ENCODE data around the gene ATG9A. TPM values are rescaled to one million over a fixed set of nuclear protein-coding genes. Genes with fewer than 3 reads are reported as not detected.

Gene ATG9A
- total and polyA plus RNA-seq, 9 of the 15 experiments (the other 6 are each of a cell fraction or from before 2014, with no cell fraction given): 0.25 to 65.6 (median 23.4) TPM

DNA sequence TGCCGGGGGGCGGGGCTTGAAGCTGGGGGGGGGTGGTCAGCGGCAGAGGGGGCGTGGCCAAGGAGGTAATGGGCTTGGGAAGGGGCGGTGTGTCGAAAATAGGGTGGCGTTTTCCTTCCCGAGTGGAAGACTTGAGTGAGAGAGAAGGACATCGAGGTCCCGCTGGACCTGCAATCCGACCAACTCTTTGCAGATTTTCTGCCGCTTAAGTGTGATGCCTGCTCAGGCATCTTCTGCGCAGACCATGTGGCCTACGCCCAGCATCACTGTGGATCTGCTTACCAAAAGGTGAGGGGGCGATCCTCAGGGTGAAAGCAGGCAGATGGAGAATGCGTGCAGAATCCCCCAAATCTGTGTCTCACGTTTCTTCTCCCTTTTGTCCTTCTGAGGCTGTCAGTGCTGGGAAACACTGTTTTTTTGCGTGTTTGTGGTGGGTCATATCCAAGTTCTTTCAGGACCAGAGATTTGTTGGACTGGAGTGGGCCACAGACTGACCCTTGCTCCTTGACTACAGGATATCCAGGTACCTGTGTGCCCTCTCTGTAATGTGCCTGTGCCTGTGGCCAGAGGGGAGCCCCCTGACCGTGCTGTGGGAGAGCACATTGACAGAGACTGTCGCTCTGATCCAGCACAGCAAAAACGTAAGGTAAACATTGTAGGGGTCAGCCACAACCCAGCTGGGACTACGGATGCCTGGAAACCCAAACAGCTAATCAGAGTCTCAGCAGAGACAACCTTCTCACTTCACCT is 22.1 kb downstream of the ATG9A start (continued):
- TF ChIP-seq, protein P1, sequence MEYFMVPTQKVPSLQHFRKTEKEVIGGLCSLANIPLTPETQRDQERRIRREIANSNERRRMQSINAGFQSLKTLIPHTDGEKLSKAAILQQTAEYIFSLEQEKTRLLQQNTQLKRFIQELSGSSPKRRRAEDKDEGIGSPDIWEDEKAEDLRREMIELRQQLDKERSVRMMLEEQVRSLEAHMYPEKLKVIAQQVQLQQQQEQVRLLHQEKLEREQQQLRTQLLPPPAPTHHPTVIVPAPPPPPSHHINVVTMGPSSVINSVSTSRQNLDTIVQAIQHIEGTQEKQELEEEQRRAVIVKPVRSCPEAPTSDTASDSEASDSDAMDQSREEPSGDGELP (CRISPR knock-in tag; IDR thresholded peaks at IDR 0.05; ENCODE audit: borderline replicate concordance): peak; percentile 32; the same call in 1 of the 2 replicates
- TF ChIP-seq TAF15 (IDR thresholded peaks at IDR 0.05; ENCODE audit: low read depth, low read length) (no peak), ZNF174 (CRISPR knock-in tag; IDR thresholded peaks at IDR 0.05) (no peak), KHSRP (IDR thresholded peaks at IDR 0.05) (no peak), RNF2 (IDR thresholded peaks at IDR 0.05) (no peak), KDM5B (IDR thresholded peaks at IDR 0.05; ENCODE audit: insufficient replicate concordance, low read depth, low read length) (peak; percentile 3), NBN (IDR thresholded peaks at IDR 0.05; ENCODE audit: low read depth) (no peak), ZNF239 (CRISPR knock-in tag; IDR thresholded peaks at IDR 0.05) (no peak), ELF1 (tag; IDR thresholded peaks at IDR 0.05) (no peak)
- TF ChIP-seq, protein P2, sequence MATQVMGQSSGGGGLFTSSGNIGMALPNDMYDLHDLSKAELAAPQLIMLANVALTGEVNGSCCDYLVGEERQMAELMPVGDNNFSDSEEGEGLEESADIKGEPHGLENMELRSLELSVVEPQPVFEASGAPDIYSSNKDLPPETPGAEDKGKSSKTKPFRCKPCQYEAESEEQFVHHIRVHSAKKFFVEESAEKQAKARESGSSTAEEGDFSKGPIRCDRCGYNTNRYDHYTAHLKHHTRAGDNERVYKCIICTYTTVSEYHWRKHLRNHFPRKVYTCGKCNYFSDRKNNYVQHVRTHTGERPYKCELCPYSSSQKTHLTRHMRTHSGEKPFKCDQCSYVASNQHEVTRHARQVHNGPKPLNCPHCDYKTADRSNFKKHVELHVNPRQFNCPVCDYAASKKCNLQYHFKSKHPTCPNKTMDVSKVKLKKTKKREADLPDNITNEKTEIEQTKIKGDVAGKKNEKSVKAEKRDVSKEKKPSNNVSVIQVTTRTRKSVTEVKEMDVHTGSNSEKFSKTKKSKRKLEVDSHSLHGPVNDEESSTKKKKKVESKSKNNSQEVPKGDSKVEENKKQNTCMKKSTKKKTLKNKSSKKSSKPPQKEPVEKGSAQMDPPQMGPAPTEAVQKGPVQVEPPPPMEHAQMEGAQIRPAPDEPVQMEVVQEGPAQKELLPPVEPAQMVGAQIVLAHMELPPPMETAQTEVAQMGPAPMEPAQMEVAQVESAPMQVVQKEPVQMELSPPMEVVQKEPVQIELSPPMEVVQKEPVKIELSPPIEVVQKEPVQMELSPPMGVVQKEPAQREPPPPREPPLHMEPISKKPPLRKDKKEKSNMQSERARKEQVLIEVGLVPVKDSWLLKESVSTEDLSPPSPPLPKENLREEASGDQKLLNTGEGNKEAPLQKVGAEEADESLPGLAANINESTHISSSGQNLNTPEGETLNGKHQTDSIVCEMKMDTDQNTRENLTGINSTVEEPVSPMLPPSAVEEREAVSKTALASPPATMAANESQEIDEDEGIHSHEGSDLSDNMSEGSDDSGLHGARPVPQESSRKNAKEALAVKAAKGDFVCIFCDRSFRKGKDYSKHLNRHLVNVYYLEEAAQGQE (IDR thresholded peaks at IDR 0.05; ENCODE audit: borderline replicate concordance): no peak
- TF ChIP-seq, protein P2 (CRISPR knock-in tag; IDR thresholded peaks at IDR 0.05; ENCODE audit: low read depth): no peak
- TF ChIP-seq, protein P3, sequence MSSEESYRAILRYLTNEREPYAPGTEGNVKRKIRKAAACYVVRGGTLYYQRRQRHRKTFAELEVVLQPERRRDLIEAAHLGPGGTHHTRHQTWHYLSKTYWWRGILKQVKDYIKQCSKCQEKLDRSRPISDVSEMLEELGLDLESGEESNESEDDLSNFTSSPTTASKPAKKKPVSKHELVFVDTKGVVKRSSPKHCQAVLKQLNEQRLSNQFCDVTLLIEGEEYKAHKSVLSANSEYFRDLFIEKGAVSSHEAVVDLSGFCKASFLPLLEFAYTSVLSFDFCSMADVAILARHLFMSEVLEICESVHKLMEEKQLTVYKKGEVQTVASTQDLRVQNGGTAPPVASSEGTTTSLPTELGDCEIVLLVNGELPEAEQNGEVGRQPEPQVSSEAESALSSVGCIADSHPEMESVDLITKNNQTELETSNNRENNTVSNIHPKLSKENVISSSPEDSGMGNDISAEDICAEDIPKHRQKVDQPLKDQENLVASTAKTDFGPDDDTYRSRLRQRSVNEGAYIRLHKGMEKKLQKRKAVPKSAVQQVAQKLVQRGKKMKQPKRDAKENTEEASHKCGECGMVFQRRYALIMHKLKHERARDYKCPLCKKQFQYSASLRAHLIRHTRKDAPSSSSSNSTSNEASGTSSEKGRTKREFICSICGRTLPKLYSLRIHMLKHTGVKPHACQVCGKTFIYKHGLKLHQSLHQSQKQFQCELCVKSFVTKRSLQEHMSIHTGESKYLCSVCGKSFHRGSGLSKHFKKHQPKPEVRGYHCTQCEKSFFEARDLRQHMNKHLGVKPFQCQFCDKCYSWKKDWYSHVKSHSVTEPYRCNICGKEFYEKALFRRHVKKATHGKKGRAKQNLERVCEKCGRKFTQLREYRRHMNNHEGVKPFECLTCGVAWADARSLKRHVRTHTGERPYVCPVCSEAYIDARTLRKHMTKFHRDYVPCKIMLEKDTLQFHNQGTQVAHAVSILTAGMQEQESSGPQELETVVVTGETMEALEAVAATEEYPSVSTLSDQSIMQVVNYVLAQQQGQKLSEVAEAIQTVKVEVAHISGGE (CRISPR knock-in tag; IDR thresholded peaks at IDR 0.05): no peak
- TF ChIP-seq, protein P4, sequence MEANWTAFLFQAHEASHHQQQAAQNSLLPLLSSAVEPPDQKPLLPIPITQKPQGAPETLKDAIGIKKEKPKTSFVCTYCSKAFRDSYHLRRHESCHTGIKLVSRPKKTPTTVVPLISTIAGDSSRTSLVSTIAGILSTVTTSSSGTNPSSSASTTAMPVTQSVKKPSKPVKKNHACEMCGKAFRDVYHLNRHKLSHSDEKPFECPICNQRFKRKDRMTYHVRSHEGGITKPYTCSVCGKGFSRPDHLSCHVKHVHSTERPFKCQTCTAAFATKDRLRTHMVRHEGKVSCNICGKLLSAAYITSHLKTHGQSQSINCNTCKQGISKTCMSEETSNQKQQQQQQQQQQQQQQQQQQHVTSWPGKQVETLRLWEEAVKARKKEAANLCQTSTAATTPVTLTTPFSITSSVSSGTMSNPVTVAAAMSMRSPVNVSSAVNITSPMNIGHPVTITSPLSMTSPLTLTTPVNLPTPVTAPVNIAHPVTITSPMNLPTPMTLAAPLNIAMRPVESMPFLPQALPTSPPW (CRISPR knock-in tag; IDR thresholded peaks at IDR 0.05): no peak
